ENCODE results near the gene PEX26.
A peak's percentile ranks its signal among the peaks of the same experiment; 100 is the strongest.
"Not testable (repeated sequence)": the region's sequence is repeated elsewhere in the genome, so short reads cannot be mapped to it uniquely, and the experiment has no call there.

Gene PEX26

GRCh38 chr22:18103527-18104269 is 25.9 kb downstream of the PEX26 start:
- no peak for DNase-seq

- DNase-seq = no peak
These were observed 26.8 kb downstream of the PEX26 start for GRCh38 chr22:18104566-18104965.

GRCh38 chr22:18105981-18106380 is 28.2 kb downstream of the PEX26 start:
- not testable (repeated sequence) for DNase-seq

- not testable (repeated sequence) for DNase-seq
These were observed 29.0 kb downstream of the PEX26 start for GRCh38 chr22:18106550-18107341.

- DNase-seq = no peak
These were observed 30.4 kb downstream of the PEX26 start for GRCh38 chr22:18108187-18108586.

- DNase-seq = no peak
These were observed 31.8 kb downstream of the PEX26 start for GRCh38 chr22:18109410-18110193.

- peak in 1 of 2 experiments; percentile 16 for DNase-seq
These were observed 32.6 kb downstream of the PEX26 start, which contains the start of gene TUBA8 for GRCh38 chr22:18110194-18110953. TSS of gene TUBA8 (plus strand) at chr22:18110809. CDS start at chr22:18110866, 57 bp downstream.

- no peak for DNase-seq
These were observed 33.4 kb downstream of the PEX26 start for GRCh38 chr22:18110954-18111758.

- DNase-seq = no peak
These were observed 34.1 kb downstream of the PEX26 start for GRCh38 chr22:18111759-18112330.

GRCh38 chr22:18112440-18112839 is 34.6 kb downstream of the PEX26 start:
- no peak for DNase-seq

- DNase-seq = no peak
These were observed 36.0 kb downstream of the PEX26 start for GRCh38 chr22:18113680-18114394.

GRCh38 chr22:18114495-18114894 is 36.7 kb downstream of the PEX26 start:
- DNase-seq = no peak

GRCh38 chr22:18114976-18115652 is 37.3 kb downstream of the PEX26 start:
- DNase-seq = no peak

- DNase-seq = no peak
These were observed 38.1 kb downstream of the PEX26 start for GRCh38 chr22:18115906-18116371.

- DNase-seq = no peak
These were observed 38.8 kb downstream of the PEX26 start for GRCh38 chr22:18116634-18117033.

- DNase-seq = no peak
These were observed 40.6 kb downstream of the PEX26 start for GRCh38 chr22:18118345-18118915.

- no peak for DNase-seq
These were observed 41.8 kb downstream of the PEX26 start for GRCh38 chr22:18119409-18120110.

- DNase-seq = no peak
These were observed 43.1 kb downstream of the PEX26 start for GRCh38 chr22:18120857-18121256.

- no peak for DNase-seq
These were observed 43.7 kb downstream of the PEX26 start for GRCh38 chr22:18121506-18121905.

All from NCI-H1930 (cell line).